Measurements from ENCODE around the gene SIRT6.
A peak's percentile ranks its signal among the peaks of the same experiment; 100 is the strongest.
"Not testable (repeated sequence)": the region's sequence is repeated elsewhere in the genome, so short reads cannot be mapped to it uniquely, and the experiment has no call there.

The SIRT6 gene

GRCh38 chr19:4173479-4174212 is 8.7 kb downstream of the SIRT6 start:
- no peak for DNase-seq

GRCh38 chr19:4172861-4173473 is 9.4 kb downstream of the SIRT6 start:
- DNase-seq = peak; percentile 31

- no peak for DNase-seq
Observed at GRCh38 chr19:4171676-4172075, 10.7 kb downstream of the SIRT6 start.

- no peak for DNase-seq
Observed at GRCh38 chr19:4164262-4164661, 18.1 kb downstream of the SIRT6 start.

- DNase-seq = no peak
Observed at GRCh38 chr19:4161415-4162077, 20.8 kb downstream of the SIRT6 start.

- not testable (repeated sequence) for DNase-seq
Observed at GRCh38 chr19:4157971-4158370, 24.4 kb downstream of the SIRT6 start.

- no peak for DNase-seq
Observed at GRCh38 chr19:4157164-4157563, 25.2 kb downstream of the SIRT6 start.

- no peak for DNase-seq
Observed at GRCh38 chr19:4154571-4155312, 27.6 kb downstream of the SIRT6 start.

GRCh38 chr19:4152241-4152998 is 29.9 kb downstream of the SIRT6 start:
- DNase-seq = no peak

- no peak for DNase-seq
Observed at GRCh38 chr19:4151623-4152022, 30.7 kb downstream of the SIRT6 start.

- no peak for DNase-seq
Observed at GRCh38 chr19:4149518-4150288, 32.7 kb downstream of the SIRT6 start.

- no peak for DNase-seq
Observed at GRCh38 chr19:4144666-4145249, 37.6 kb downstream of the SIRT6 start.

GRCh38 chr19:4142916-4143315 is 39.4 kb downstream of the SIRT6 start:
- not testable (repeated sequence) for DNase-seq

- DNase-seq = peak; percentile 56
Observed at GRCh38 chr19:4140237-4140711, 42.1 kb downstream of the SIRT6 start.

- DNase-seq = no peak
Observed at GRCh38 chr19:4139614-4140236, 42.6 kb downstream of the SIRT6 start.

- DNase-seq = no peak
Observed at GRCh38 chr19:4138445-4138844, 43.9 kb downstream of the SIRT6 start.

GRCh38 chr19:4136680-4137088 is 45.7 kb downstream of the SIRT6 start:
- DNase-seq = no peak

GRCh38 chr19:4135386-4135785 is 47.0 kb downstream of the SIRT6 start:
- DNase-seq = not testable (repeated sequence)

GRCh38 chr19:4134351-4134750 is 48.0 kb downstream of the SIRT6 start:
- DNase-seq = no peak

GRCh38 chr19:4130744-4131438 is 51.5 kb downstream of the SIRT6 start:
- no peak for DNase-seq

Data from NCI-H1105 (cell line).